GM20000 (cell line): Measurements from ENCODE around the gene CADPS2.

Source experiments
- DNase-seq: peaks from one replicate; pipeline ENCODE4 v3.0.0; 2012; ENCODE audit warnings: low spot score
- TF ChIP-seq, protein P1 (sequence below): IDR thresholded peaks from 2 replicates; pipeline ENCODE4 v1.5.1; 2012; ENCODE audit warnings: mild to moderate bottlenecking, control low read depth; ENCODE audit errors: extremely low read depth, missing control alignments

The CADPS2 gene

DNA sequence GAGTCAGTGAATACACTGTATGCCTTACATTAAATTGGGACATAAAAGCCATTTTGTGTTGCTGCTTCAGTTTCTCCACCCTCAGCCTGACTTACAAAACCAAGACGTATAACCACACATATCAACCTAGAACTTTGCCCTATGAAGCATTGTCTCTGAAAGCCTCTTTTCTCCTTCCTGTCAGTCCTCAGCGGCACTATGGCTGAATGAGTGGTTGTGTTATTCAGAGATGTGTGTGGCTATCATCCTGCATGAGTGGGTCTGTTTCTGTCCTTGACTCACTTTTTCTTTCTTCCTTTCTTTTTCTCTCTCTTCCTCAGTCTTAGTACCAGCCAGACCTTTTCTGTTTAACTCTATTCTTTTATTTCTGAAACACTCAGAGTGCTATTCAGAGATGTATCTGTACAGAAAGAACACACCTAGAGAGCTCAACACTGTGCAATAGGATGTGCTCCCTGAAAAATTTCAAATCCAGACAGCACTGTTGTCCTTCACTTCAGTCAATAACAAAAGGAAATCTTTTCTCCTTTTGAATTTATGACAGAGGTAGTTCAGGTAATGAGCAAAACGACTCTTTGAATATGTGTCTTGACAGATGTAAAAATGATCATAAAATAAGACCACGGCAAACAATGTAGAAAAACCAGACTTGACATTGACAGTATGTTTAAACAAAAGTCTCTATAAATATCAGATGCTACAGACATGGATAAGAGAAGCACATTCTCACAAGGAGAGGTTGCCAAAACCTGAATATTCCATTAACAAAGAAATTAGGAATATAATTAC is 418.4 kb downstream of the CADPS2 start:
- TF ChIP-seq, protein P1, sequence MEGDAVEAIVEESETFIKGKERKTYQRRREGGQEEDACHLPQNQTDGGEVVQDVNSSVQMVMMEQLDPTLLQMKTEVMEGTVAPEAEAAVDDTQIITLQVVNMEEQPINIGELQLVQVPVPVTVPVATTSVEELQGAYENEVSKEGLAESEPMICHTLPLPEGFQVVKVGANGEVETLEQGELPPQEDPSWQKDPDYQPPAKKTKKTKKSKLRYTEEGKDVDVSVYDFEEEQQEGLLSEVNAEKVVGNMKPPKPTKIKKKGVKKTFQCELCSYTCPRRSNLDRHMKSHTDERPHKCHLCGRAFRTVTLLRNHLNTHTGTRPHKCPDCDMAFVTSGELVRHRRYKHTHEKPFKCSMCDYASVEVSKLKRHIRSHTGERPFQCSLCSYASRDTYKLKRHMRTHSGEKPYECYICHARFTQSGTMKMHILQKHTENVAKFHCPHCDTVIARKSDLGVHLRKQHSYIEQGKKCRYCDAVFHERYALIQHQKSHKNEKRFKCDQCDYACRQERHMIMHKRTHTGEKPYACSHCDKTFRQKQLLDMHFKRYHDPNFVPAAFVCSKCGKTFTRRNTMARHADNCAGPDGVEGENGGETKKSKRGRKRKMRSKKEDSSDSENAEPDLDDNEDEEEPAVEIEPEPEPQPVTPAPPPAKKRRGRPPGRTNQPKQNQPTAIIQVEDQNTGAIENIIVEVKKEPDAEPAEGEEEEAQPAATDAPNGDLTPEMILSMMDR: no peak
- no peak for DNase-seq

DNA sequence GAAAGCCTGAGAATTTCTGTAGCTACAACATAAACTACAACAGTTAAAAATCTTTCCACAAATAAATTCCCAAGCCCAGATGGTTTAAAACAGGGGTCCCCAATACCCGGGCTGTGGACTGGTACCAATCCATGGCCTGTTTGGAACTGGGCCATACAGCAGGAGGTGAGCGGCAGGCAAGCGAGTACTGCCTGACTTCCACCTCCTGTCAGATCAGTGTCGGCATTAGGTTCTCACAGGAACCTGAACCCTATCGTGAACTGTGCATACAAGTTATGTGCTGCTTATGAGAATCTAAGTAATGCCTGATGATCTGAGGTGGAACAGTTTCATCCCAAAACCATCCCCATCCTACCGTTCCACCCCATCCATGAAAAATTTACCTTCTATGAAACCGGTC is 421.0 kb downstream of the CADPS2 start:
- TF ChIP-seq, protein P1: no peak
- no peak for DNase-seq

DNA sequence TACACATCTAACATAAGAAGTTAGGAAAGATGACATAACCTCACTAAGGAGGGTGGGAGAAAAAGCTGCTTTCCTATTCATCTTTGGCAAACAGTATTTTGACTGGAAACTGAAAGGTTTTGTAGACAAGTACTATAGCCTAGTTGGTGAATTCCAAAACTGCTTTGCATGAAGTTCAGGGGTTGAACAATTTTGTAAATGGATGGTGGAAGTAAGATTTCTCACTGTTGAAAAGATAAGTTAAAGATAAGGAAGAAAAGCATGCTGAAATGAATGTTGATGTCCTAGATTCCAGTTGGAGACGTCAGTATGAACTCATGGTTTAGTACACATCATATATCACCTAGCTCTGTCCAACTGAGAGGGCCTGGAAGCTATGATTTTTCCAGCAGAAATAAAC is 422.6 kb downstream of the CADPS2 start:
- DNase-seq: no peak
- TF ChIP-seq, protein P1: no peak

DNA sequence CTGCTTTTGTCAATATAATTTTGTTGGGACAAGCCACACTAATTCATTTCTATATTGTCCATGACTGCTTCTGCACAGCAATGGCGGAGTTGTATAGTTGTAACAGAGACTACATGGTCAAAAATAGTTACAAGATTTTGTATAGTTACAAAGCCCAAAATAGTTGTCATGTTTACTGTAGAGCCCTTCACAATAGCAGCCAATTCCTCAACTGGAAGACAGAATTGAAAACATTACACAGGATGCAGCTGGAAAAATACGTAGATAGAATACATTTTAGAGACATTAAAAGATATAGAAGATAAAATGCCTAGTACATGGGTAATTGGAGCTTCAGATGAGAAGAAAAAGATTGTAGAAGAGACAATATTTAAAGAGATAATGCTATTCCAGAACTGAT is 425.3 kb downstream of the CADPS2 start:
- DNase-seq: no peak
- TF ChIP-seq, protein P1: no peak

DNA sequence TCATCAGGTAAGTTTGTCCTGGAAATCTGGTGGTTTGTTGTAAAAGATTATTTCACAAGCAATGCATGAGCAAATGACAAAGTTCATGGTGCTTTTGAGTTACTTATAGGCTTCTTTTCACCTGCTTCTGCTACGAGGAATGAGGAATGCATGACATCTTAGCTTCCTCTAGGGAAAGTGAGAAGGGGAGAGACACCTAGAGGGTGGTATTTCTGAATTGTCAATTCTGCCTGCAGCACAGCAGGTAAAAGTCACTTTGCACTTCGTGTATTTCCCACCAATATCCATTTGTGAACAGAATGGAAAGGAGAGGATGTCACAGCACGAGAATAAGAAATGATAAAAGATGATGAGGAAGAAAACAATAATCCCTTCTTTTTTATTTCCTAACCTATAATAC is 428.3 kb downstream of the CADPS2 start:
- TF ChIP-seq, protein P1: no peak
- DNase-seq: no peak

DNA sequence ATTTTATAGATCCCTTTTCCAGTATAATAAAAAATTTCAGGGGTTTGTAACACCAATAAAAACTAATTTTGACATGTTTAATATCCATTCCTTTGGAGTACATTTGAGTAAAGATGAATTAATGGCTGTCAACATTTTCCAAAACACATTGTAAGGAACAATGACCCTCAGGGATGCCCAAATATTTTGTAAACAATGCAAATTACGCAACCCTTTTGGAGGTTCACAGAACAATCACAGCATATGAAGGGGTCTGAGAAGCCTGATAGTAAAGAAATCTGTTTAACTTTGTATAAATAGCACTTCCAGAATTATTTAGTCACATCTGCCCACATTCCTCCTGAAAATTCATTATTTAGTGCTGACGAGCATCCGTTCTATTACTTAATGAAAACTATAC is 428.9 kb downstream of the CADPS2 start:
- TF ChIP-seq, protein P1: no peak
- no peak for DNase-seq

DNA sequence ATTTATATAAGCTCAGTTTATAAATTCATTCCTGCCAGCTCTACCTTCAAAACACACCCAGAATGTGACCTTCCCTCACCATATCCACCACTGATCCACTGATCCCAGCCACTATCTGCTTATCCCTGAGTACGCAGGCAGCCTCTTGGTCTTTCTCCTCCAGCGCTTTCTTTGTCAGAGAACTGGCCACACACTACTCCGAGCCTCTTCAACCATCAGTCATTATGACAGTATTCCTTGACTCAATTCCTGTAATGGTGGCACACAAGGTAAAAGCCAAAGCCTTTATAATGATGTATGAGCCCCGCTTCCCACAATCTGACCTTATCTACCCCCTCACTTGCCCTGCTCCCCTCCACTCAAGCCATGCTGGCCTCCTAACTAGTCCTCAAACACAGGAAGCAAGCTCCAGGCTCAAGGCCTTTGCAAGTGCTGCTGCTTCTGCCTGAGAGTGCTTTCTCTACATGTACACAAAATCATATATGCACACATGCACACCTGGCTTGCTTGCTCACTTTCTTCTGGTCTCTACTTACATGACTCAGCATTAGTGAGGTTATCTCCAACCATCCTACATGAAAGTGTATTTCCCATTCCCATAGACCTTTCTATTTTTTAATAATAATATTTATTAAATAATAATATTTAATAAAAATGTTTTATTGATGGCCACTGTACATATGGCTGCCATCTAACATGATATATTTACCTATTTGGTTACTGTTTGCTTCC is 431.3 kb downstream of the CADPS2 start:
- DNase-seq: no peak

More for the DNA sequence above, 431.3 kb downstream of the CADPS2 start:
- TF ChIP-seq, protein P1: no peak
